Tibial nerve (tissue), 4 donors: ENCODE results near the gene DDAH1. TPM values are rescaled to one million over a fixed set of nuclear protein-coding genes. Genes with fewer than 3 reads are reported as not detected.

Experiments used
- DNase-seq, 2 donors: peaks; one replicate each; pipeline ENCODE4 v3.0.0-alpha.2; 2019; ENCODE audit warnings: low spot score in 2 of 2
- H3K27ac ChIP-seq, 4 donors: fragments of 200-600 bp; sonication (generic) in 3 of 4; one replicate each; pipeline ENCODE4 v1.5.1; 2017 to 2019; ENCODE audit warnings: mild to moderate bottlenecking in 1 of 4
- H3K27me3 ChIP-seq, 2 donors: fragments of 200-600 bp; sonication (generic) in 1 of 2; one replicate each; pipeline versions ENCODE4 v1.5.1 to v1.6.0; 2017 to 2019
- H3K36me3 ChIP-seq, 3 donors: fragments of 200-600 bp; sonication (generic); one replicate each; pipeline ENCODE4 v1.5.1; 2018 to 2019
- H3K4me1 ChIP-seq, 4 donors: fragments of 200-600 bp; sonication (generic) in 3 of 4; one replicate each; pipeline ENCODE4 v1.5.1; 2017 to 2019
- H3K4me3 ChIP-seq, 4 donors: fragments of 200-600 bp; sonication (generic) in 3 of 4; one replicate each; pipeline ENCODE4 v1.5.1; 2017 to 2019; ENCODE audit warnings: mild to moderate bottlenecking in 1 of 4, moderate library complexity in 1 of 4
- H3K9me3 ChIP-seq, 4 donors: fragments of 200-600 bp; sonication (generic) in 3 of 4; one replicate each; pipeline ENCODE4 v1.5.1; 2017 to 2019
- EP300 ChIP-seq, 2 donors: sonication (generic); formaldehyde crosslinking; IDR thresholded peaks; one replicate each; pipeline ENCODE4 v1.6.1; 2017; ENCODE audit warnings: antibody characterized with exemption in 2 of 2, mild to moderate bottlenecking in 1 of 2
- POLR2A ChIP-seq, 2 donors: fragments of 450-650 bp; IDR thresholded peaks; one replicate each; pipeline ENCODE4 v1.6.1; 2017; ENCODE audit warnings: antibody characterized with exemption in 2 of 2, mild to moderate bottlenecking in 2 of 2, moderate library complexity in 2 of 2
- WGBS, 2 donors: methylation state at CpG; one replicate each; pipeline ENCODE4 v1.1.5; 2018; 5-methylcytosine and 5-hydroxymethylcytosine counted together
- total RNA-seq, 4 donors: library from RNA; depleted of rRNA; stranded (reverse); fragments of >200 nt; gene quantifications; one replicate each; pipeline ENCODE4 v1.1.0, GENCODE V29; 2016
- TF ChIP-seq, protein P1 (sequence below), 5 experiments: fragments of 200-600 bp in 3 of 5; fragments of 450-650 bp in 2 of 5; sonication (generic) in 3 of 5; IDR thresholded peaks; one replicate each; pipeline ENCODE4 v1.5.1; 2016 to 2019; ENCODE audit warnings: antibody characterized with exemption in 5 of 5, mild to moderate bottlenecking in 3 of 5, moderate library complexity in 2 of 5

The DDAH1 gene
- total RNA-seq, 4 donors from 2014 or later: 17.7 to 23.4 (median 21.8) TPM

DNA sequence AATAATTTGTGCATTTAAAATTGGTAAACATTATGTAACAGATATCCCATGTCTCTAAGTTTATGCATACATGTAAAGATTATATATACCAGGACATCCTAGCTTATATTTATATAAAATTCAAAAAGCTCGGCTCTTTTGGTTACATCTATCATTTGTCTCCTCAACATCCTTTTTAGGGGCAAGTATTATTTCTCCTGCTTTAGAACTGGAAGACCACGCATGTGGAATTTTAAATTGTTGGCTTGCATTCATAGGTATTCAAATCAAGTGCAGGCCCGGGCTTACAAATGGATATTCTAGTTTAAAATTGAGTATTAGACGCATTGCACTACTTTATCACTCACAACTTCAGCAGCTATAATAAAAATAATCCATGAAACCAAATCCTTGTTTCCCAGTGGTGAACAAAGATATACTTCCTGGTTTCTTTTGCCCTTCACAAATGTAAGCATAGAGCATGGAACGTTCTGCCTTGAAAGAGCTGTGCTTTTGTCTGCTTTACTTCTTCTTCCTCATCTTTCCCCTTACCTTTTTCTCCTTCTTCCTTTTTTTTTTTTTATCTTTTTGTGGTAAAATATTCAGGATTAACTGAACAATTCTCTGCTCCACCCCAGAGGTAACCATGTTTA is 57.1 kb downstream of the DDAH1 start:
- peak overlapping the region in 1 of 4 donors; percentile 60 for H3K27ac ChIP-seq
- TF ChIP-seq EP300 (IDR thresholded peaks at IDR 0.05) (no peak), POLR2A (IDR thresholded peaks at IDR 0.05) (no peak)
- TF ChIP-seq, protein P1, sequence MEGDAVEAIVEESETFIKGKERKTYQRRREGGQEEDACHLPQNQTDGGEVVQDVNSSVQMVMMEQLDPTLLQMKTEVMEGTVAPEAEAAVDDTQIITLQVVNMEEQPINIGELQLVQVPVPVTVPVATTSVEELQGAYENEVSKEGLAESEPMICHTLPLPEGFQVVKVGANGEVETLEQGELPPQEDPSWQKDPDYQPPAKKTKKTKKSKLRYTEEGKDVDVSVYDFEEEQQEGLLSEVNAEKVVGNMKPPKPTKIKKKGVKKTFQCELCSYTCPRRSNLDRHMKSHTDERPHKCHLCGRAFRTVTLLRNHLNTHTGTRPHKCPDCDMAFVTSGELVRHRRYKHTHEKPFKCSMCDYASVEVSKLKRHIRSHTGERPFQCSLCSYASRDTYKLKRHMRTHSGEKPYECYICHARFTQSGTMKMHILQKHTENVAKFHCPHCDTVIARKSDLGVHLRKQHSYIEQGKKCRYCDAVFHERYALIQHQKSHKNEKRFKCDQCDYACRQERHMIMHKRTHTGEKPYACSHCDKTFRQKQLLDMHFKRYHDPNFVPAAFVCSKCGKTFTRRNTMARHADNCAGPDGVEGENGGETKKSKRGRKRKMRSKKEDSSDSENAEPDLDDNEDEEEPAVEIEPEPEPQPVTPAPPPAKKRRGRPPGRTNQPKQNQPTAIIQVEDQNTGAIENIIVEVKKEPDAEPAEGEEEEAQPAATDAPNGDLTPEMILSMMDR (IDR thresholded peaks at IDR 0.05): no peak
- WGBS, 2 donors: 57 to 71% methylated on average over 5 of the region's 5 CpGs
- peaks cover 0 to 38% (median 4%) of the 10 kb centered on the region in 4 donors for H3K4me1 ChIP-seq
- no peaks in the 10 kb centered on the region for H3K36me3 ChIP-seq
- H3K27me3 ChIP-seq: no peaks in the 10 kb centered on the region
- H3K4me3 ChIP-seq: no peak overlapping the region
- no peak for DNase-seq
- H3K9me3 ChIP-seq: no peaks in the 10 kb centered on the region

- Histone ChIP-seq H3K36me3 (no peaks in the 10 kb centered on the region), H3K9me3 (no peaks in the 10 kb centered on the region), H3K27me3 (no peaks in the 10 kb centered on the region), H3K4me3 (no peak overlapping the region), H3K27ac (peak overlapping the region in 2 of 4 donors; percentile 63 to 64), H3K4me1 (peaks cover 0 to 36% (median 4%) of the 10 kb centered on the region in 4 donors)
- WGBS, 2 donors: 12 to 16% methylated on average over 3 of the region's 3 CpGs
- peak in 1 of 2 donors; percentile 49 for TF ChIP-seq EP300 (IDR thresholded peaks at IDR 0.05)
- TF ChIP-seq POLR2A (IDR thresholded peaks at IDR 0.05): no peak
- TF ChIP-seq, protein P1 (IDR thresholded peaks at IDR 0.05): no peak
- DNase-seq: peak in 1 of 2 donors; percentile 37
Observed at GRCh38 chr1:85406887-85407533, 57.9 kb downstream of the DDAH1 start.

GRCh38 chr1:85406081-85406480 is 58.9 kb downstream of the DDAH1 start:
- no peak overlapping the region for H3K4me3 ChIP-seq
- 85 to 90% methylated on average over 1 of the region's 1 CpG for WGBS, 2 donors
- no peak for DNase-seq
- H3K4me1 ChIP-seq: peaks cover 0 to 36% (median 4%) of the 10 kb centered on the region in 4 donors
- TF ChIP-seq, protein P1 (IDR thresholded peaks at IDR 0.05): no peak
- TF ChIP-seq EP300 (IDR thresholded peaks at IDR 0.05): no peak
- TF ChIP-seq POLR2A (IDR thresholded peaks at IDR 0.05): no peak
- no peaks in the 10 kb centered on the region for H3K27me3 ChIP-seq
- H3K9me3 ChIP-seq: no peaks in the 10 kb centered on the region
- H3K27ac ChIP-seq: no peak overlapping the region
- no peaks in the 10 kb centered on the region for H3K36me3 ChIP-seq

- peaks cover 0 to 41% (median 4%) of the 10 kb centered on the region in 4 donors for H3K4me1 ChIP-seq
- WGBS, 2 donors: 73 to 74% methylated on average over 5 of the region's 5 CpGs
- no peaks in the 10 kb centered on the region for H3K27me3 ChIP-seq
- no peaks in the 10 kb centered on the region for H3K36me3 ChIP-seq
- H3K9me3 ChIP-seq: no peaks in the 10 kb centered on the region
- DNase-seq: no peak
- H3K4me3 ChIP-seq: no peak overlapping the region
- H3K27ac ChIP-seq: no peak overlapping the region
- TF ChIP-seq, protein P1 (IDR thresholded peaks at IDR 0.05): no peak
- TF ChIP-seq EP300 (IDR thresholded peaks at IDR 0.05) (no peak), POLR2A (IDR thresholded peaks at IDR 0.05) (no peak)
Observed at GRCh38 chr1:85404408-85404807, 60.6 kb downstream of the DDAH1 start.

- 85 to 95% methylated on average over 6 of the region's 6 CpGs for WGBS, 2 donors
- H3K27me3 ChIP-seq: no peaks in the 10 kb centered on the region
- TF ChIP-seq POLR2A (IDR thresholded peaks at IDR 0.05): no peak
- no peak for TF ChIP-seq EP300 (IDR thresholded peaks at IDR 0.05)
- TF ChIP-seq, protein P1 (IDR thresholded peaks at IDR 0.05): peak in 1 of 5 experiments; percentile 14
- no peak overlapping the region for H3K27ac ChIP-seq
- no peaks in the 10 kb centered on the region for H3K36me3 ChIP-seq
- no peaks in the 10 kb centered on the region for H3K9me3 ChIP-seq
- H3K4me1 ChIP-seq: peaks cover 0 to 10% (median 0%) of the 10 kb centered on the region in 4 donors
- DNase-seq: no peak
- H3K4me3 ChIP-seq: no peak overlapping the region
Observed at GRCh38 chr1:85398391-85399064, 66.4 kb downstream of the DDAH1 start.
